Amniotic stem cell (primary cell): ENCODE results near the gene ALDH4A1.
A peak's percentile ranks its signal among the peaks of the same experiment; 100 is the strongest.

Experiments
- DNase-seq: peaks from one replicate; lab custom pipeline; 2025; lab: John Stamatoyannopoulos, UW

The ALDH4A1 gene, protein sequence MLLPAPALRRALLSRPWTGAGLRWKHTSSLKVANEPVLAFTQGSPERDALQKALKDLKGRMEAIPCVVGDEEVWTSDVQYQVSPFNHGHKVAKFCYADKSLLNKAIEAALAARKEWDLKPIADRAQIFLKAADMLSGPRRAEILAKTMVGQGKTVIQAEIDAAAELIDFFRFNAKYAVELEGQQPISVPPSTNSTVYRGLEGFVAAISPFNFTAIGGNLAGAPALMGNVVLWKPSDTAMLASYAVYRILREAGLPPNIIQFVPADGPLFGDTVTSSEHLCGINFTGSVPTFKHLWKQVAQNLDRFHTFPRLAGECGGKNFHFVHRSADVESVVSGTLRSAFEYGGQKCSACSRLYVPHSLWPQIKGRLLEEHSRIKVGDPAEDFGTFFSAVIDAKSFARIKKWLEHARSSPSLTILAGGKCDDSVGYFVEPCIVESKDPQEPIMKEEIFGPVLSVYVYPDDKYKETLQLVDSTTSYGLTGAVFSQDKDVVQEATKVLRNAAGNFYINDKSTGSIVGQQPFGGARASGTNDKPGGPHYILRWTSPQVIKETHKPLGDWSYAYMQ

DNA sequence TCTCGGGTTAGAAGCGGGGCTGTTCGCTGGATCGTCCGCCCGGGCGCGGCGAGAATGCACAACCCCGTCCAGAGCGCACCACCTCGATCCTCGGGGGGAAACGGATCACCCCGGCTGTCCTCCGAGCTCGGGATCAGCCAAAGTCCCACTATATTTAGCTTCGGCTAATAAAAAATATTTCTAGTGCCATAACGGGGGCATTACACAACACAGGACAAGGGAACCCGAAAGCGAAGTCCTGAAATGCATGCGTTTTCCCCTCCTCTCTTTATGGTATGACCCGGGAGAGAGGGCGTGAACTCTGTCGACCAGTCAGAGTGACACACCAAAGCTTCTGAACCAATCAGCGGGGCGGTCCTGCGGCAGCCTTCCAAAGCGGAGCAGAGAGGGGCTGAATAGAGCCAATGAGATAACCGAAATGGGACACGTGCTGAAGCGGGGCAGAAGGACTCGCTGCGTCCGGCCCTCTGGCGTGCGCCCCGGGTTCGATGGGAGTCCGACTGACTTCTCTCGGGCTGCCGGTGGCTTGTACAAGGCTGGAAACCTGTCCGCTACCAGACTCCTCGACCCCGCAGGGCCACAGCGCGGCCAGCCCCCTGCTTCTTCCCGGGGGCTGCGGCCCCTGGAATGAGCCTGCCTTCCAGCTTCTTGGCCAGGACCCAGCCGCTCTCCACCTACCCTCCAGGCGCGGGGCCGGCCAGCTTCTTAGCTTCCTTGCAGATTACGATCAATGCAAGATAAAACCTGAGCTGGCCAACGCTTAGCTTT, at the start of gene ALDH4A1:
TSS of gene ALDH4A1 (minus strand) at position 33 of the 768 bp plus-strand sequence. CDS start at position 1, 32 bp downstream.
- peak; percentile 92 for DNase-seq

DNA sequence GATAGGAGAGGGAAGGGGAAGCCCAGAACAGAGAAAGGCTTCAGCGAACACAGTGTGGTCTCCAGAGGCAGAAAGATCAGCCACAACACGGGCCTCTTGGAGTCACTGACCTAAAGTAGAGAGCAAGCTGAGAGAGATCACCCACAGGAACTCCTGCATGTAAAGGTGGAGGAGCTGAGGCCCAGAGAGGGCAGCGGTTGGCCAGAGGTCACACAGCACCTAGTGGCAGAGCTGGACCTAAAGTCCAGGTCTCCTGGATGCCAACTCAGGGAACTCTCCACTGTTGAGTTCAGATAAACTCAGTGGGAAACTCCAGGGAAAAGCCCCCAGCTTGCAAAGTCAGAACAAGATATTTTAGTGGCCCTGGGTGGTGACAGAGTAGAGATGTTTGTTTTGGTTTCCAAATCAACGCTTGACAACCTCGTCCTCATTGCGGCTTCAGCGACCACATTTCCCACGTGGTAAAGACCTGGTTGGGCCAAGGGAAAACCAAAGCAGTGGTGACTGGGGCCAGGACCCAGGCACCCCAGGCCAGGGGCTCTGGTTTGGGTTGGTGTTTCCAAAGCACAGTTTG, 49.5 kb upstream of the ALDH4A1 start:
- DNase-seq, result no peak

DNA sequence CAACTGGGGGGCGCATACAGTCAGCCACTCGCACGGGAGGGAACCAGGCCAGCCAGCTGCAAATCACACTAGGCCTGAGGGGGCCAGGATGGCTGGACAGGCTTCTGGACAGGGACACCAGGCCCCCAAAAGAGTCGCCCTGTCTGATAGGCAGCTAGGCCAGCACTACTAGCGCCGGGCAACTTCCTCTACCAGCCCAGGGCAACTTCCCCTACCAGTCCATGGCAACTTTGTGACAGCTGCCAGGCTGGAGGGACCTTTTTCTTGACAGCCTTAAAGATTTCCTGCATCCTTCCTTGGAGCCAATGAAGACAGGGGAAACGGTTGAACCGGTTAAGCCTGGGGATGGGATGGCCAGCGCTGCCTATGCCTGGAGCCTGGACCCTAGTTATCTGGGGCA, 49.1 kb upstream of the ALDH4A1 start:
- no peak for DNase-seq

DNA sequence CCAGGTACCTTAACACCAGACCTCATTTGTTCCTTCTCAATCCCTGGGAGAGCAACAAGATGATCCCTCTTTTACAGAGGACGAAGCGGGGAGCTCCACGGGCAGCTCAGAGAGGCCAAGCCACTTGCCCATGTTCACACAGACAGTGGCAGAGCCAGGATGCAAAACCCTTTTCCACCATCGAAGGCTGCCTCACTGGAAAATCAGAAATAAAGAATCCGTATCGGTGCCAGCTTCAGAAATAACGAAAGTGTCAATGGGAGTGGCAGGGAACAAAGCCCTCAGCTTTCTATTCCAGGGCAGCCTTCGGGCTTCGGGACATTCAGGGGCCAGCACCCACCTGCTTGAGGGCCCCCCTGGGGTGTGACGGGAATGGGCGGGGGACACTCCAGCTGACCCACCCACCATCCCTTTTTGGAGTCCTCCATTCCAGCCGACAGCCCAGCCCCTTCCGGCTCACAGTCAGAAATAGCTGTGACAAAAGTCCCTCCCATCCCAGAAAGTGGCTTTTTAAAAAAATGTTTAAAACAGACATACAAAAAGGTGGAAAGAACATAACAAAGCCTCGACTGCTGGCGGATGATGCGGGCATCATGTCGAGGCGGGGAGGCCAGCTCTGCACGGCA, 48.2 kb upstream of the ALDH4A1 start:
- DNase-seq, result no peak

DNA sequence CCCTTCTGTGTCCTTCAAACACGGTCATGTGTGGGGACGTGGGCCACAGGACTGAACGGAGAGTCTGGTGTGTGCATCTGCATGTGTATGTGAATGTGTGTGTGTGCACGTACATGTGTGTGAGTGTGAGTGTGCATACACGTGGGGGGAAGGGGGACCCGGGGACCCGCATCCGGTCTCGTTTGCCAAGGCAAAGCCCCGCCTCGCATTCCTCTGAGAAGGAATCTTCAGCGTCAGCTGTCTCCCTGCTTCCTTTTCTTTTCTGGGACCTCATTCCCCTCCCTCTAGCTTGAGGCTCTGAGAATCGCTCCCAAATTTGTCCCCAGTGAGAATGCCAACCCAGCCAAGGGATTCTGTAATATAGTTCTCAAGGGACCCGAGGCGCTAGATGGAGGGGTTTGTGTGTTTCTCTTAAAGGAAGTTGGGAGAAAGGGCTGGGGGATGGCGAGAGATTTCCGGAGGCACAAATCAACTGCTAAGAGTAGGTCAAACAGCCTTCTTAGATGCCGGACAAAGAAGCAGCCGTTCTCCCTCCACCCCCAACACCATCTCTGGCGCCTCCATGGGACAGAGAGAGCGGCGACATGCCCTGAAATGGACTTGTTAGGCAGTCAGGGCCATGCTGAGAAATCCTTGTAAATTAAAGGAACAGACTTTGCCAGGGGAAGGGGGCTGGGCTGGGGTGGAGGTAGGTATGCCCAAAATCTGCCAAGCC, 47.5 kb upstream of the ALDH4A1 start:
- DNase-seq, result no peak

DNA sequence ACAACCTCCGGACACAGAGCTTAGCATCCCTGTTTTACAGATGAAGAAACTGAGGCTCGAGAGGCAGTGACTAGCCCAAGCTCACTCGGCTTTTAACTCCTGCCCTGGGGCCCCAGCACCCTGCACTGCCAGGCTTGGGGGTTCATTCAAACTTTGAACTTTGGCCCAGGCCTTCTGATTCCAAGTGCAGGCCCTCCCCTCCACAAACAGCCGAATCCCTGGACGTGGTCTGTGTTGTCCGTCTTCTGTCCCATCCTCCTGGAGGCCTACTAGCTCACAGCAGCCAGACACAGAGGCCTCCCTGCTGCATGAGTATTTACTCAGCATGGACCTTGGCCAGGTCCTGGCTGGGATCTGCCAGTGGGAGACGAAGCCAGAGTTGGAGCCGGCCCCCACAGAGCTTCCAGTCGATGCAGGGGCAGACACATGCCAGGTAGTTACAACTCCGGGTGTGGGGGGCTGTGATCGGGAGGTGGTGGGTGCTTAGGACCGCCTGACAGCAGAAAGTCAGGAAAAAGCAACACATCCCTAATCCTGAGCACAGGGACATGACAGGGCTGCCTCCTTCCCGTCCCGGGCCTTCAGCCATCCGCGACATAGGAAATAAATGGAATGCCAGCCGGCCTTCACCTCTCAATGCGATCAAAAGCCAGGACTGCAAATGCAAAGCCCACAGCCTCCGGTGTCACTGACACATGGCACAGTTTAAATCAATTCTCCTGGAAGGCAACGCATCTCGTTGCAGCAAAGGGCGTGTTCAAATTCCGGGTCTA, 46.7 kb upstream of the ALDH4A1 start:
- DNase-seq, result no peak

DNA sequence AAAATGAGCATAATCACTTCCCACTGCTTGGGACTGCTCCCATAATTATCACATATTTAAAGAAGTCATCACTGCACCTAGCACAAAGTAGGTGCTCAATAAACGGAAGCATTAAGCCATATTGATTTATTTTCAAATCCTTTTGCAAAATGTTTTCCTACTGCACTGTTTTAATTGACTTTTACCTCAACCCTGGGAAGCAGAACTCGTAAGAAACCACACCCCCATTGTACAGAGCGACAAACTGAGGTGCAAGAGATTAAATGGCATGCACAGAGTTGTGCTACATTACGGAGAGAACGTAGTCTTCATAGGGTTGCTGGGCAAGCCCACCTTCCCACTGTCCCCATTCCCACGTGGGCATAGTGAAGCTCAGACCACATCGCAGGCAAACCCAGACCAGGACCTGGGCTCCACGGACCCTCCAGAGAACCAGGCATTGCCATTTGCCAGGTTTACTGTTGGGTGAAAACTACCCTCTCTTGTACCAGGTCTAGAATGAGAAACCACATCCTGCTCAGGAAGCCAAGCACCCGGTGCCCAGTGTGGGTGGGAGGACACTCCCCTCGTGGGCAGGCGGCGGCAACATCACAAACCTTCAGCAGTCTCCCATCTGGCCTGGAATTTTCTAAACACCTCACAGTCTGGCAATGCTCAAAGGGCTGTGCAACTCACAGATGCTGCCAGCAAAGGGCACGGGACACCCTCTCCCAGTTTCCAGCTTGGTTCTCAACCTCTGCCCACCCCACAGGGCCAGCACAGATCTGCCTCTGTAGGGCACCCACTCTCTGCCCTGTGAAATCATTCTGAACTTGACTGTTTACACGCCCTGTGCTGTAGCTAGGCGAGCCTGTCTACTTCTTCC, 45.9 kb upstream of the ALDH4A1 start:
- no peak for DNase-seq

DNA sequence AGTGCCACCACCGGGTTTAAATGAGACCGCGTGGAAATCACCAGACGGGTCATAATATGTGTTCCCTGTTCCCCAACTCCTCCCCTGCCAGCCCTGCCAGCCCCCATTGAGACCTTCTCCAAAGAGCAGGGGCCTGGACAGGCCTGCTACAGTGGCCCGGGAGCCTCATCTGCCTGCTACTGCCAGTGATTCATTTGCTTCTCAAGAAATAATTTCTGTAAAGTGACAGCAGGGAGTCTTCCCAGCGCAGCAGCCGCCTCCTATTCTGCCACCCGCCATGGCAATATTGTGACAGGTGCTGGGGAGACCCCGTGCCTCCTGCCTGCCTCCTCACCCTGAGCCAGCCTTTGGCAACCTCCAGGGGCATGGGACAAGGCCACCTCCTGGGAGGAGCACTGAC, 45.2 kb upstream of the ALDH4A1 start:
- no peak for DNase-seq

DNA sequence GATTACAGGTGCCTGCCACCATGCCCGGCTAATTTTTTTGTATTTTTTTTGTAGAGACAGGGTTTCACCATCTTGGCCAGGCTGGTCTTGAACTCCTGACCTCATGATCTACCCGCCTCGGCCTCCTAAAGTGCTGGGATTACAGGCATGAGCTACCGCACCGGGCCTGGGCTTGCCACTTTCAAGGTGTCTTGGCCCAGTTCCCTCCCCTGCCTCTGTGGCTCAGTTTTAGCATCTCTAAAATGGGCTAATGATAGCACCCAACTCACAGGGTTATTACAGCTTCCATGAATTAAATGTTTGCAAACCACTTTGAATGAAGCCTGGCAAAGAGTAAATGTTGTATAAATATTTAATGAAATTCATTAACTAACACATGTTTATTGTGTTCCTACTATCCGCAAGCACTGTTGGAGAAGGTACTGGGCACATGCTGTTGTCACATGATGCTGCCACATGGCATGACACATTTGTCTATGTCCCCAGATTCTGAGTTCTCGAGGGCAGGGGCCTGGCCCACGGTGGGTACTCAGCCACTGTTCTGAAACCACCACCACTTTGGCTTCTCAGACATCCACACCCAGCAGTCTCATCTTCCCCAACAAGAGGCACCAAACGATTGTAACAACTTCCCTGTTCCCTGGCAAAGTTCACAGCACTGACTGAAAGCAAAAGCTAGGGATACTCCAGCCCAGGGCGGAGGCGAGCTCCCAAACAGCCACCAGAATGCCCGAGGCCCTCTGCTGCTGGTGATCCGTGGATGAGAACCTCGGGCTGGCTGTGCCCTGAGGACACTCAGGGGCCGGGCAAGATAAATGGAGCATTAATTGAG, 44.4 kb upstream of the ALDH4A1 start:
- DNase-seq, result no peak

DNA sequence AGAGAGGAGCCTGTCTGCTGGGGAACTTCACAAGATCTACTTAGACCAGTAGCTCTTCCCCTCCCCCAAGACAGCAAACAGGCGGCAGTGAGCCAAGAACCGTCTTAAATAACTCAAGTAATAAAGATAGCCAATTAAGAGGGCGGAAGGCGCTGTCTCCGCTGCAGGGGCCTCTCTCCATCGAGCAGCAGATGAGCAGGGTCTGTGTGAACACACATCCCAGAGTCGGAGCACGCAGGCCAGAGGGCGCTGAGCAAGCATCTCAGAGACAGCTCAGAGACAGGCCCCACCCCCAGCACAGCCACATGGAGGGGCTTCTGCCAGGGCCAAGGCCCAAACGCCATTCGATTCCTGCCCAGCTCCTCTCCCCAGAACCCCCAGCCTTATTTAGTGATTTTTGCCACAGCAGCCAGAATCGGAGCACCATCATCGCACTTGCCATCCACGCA, 43.1 kb upstream of the ALDH4A1 start:
- DNase-seq, result no peak

DNA sequence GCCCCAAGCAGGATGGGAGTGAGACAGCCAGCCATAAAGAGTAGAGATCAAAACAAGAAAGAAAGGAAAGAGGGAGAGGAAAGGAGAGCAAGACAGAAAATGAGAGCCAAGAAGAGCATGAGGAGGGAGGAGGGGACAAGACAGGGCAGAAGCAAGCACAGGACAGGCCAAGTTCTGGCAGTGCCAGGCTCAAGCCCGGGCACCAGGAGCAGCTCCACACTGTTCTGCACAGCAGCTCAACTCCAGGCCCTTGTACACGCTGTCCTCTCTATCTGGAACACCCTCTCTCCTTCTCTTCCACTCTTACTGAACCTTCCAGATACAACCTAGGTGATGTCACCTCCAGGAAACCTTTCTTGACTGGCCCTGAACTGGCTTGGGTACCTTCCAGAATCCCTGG, 42.5 kb upstream of the ALDH4A1 start:
- DNase-seq, result no peak

DNA sequence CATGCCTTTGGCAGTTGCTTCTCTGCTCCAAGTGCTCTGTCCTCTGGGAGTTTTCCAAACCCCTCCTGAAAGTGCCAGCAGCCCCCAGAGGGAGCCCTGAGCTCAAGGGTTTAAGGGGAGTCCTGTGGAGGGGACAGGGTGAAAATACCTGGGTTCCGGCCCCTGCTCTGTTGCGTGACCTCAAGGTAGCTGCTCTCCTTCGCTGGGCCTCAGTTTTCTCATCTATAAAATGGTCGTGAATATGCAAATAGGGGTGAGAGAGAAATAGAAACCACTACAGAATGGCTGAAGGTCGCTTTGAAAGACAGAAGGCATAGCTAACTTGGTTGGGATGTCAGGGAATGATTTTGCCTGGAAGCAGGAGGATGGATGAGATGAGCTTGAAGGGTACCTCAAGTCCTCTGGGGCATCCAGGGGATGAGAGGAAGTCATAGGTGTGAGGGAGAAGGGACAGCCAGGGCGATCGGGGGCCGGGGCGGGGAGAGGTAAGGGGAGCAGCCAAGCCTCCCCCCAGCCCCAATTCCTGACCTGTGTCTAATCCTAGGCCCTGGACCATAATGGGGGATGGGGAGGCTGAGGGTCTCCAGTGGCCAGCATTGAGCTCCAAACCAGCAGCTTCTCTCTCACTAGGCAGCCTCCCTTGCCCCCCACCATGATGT, 41.7 kb upstream of the ALDH4A1 start:
- DNase-seq, result no peak

DNA sequence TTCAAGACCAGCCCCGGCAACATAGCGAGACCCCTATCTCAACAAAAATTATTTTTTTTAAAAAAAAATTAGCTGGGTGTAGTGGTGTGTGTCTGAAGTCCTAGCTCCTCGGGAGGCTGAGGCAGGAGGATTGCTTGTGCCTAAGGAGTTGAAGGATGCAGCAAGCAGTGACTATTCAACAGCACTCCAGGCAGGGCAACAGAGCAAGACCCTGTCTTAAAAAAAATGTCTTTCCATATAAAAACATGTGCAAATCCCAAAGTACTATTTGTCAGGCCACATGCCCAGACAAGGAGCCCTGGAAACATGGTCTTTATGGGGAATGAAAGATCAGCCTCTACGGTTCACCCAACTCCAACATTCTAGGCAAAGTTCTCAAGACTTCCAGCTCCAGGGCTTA, 40.8 kb upstream of the ALDH4A1 start:
- DNase-seq, result no peak

DNA sequence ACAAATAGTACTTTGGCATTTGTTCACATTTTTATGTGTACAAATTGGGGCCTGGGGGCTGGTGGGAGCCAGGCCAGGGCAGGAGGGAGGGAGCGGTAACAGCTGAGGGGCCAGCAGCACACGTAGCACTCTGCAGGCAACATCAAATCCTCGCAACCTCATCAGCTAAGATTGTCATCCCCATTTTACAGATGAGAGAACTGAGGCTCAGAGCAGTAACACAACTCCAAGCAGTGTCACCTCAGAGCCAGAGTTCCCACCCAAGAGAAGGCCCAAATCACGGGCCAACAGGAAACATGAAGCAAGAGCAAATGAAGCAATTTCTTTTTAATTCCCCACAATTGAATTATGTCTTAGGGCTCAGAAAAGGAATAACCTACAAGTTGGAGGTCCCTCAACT, 40.0 kb upstream of the ALDH4A1 start:
- no peak for DNase-seq

DNA sequence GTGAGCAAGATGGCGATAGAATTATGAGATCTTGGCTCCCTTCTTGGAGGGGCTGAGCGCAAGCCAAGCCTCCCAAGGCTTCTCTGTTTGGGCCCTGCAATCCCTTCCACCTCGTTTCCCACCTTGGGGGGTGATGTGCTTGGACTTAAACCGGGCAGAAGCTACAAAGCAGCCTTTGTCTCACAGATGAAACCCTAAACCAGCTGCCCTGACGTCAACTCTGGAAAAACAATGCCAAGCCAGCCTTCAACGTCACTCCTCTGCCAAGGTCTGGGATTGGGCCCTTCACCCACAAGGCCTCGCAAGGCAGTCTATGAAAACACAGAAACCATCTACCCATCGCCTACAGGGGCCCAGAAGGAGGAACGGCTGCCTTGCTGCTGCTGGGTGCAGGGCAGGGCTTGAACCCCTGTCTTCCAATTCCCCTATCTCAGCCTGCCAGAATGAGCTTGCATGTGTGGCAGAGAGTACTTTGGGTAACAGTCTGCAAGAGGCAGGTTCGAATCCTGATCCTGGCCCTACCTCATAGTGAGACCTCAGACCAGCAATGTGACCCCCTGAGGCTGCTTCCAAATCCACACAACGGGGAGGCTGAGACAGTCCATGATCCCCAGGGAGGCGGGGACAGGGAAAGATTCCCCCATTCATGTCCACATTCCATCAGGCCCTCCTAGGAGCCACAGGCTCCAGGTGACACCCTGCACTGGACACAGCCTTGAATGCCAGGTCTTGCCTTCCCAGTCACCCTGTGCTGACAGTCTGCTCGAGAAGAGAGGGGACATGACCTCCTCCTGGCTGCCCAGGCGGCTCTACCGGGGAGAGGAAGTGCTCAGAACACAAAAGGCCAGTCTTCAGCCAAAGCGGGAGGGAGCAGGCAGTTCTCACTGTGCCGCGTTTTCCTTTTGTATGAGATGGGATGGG, 39.1 kb upstream of the ALDH4A1 start:
- no peak for DNase-seq

DNA sequence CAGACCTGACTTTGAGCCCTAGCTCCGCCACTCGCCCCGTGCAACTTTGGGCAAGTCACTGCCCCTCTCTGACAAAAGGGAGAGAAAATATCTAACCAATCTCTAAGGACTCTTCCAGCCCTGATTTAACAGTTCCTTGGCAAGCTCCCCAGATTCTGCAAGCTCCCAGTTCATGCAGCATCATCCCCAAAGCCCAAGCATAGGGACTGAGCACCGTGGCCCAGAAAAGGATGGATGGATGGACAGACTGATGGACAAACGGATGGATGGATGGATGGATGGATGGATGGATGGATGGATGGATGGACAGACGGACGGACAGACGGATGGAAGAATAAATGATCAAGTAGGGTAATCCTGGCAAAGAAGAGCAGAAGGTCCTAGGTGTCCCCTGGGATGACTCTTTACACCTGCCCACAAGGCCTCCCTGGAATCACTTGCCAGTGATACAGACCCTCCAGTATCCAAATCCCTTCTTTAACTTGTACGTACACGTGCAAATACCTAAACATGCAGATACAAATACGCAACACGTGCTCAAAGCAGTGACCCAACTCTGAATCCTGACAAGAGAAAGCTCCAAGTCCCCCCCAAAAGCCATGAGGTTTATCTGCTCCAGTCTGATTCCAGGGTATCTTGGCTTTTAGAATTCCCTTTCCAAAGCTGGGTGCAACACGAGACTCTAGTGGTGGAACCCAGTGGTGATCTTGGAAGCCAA, 38.1 kb upstream of the ALDH4A1 start:
- DNase-seq, result no peak
